SU-DHL-6 (cell line): ENCODE results near the gene TCEA3.

Experiments used
- H2AFZ ChIP-seq: fragments of 200-600 bp; sonication (generic); 2 replicates; pipeline ENCODE4 v1.6.1; 2014; ENCODE audit warnings: low read depth, mild to moderate bottlenecking, moderate library complexity, mixed read lengths, antibody characterized with exemption, low read length; ENCODE audit not compliant: severe bottlenecking
- H3F3A ChIP-seq: fragments of 200-600 bp; shearing (Covaris generic); 2 replicates; pipeline ENCODE4 v1.6.0; 2016; ENCODE audit warnings: antibody characterized with exemption, mild to moderate bottlenecking; ENCODE audit not compliant: insufficient read depth
- H3K27ac ChIP-seq: fragments of 200-600 bp; sonication (generic); 2 replicates; pipeline ENCODE4 v1.5.1; 2016; ENCODE audit warnings: low read depth, mild to moderate bottlenecking, low read length, moderate library complexity, mixed read lengths
- H3K27me3 ChIP-seq: fragments of 200-600 bp; sonication (generic), shearing (Covaris generic); 2 replicates; pipeline ENCODE4 v1.6.0; 2014; ENCODE audit warnings: mild to moderate bottlenecking, low read length
- H3K36me3 ChIP-seq: fragments of 200-600 bp; sonication (generic); 2 replicates; pipeline ENCODE4 v1.6.1; 2014; ENCODE audit warnings: mild to moderate bottlenecking, low read length, mixed read lengths
- H3K4me2 ChIP-seq: fragments of 300-600, 200-600 bp; shearing (Covaris generic), sonication (generic); 2 replicates; pipeline ENCODE4 v1.6.0; 2014; ENCODE audit warnings: low read length, low read depth, mild to moderate bottlenecking; ENCODE audit not compliant: poor library complexity, severe bottlenecking
- H3K4me3 ChIP-seq: fragments of 200-600 bp; sonication (generic); 2 replicates; pipeline ENCODE4 v1.5.1; 2014; ENCODE audit warnings: antibody characterized with exemption, low read length, mild to moderate bottlenecking, mixed read lengths; ENCODE audit not compliant: insufficient read depth, poor library complexity, severe bottlenecking
- H3K79me2 ChIP-seq: fragments of 200-600 bp; sonication (generic); 2 replicates; pipeline ENCODE4 v1.6.1; 2014; ENCODE audit warnings: mild to moderate bottlenecking, low read length, moderate library complexity; ENCODE audit not compliant: insufficient read depth
- H3K9ac ChIP-seq: fragments of 200-600 bp; sonication (generic); 2 replicates; pipeline ENCODE4 v1.7.0; 2014; ENCODE audit warnings: mild to moderate bottlenecking, low read length
- H3K9me2 ChIP-seq: fragments of 200-600 bp; sonication (generic); replicated peaks from 2 replicates; pipeline ENCODE4 v1.6.1; 2014; ENCODE audit warnings: low read length; ENCODE audit not compliant: insufficient read depth
- H3K9me3 ChIP-seq: fragments of 200-600 bp; sonication (generic); 2 replicates; pipeline ENCODE4 v1.6.1; 2014; ENCODE audit warnings: low read length, mixed read lengths; ENCODE audit not compliant: insufficient read depth
- H4K20me1 ChIP-seq: fragments of 200-600 bp; sonication (generic); 2 replicates; pipeline ENCODE4 v1.6.1; 2014; ENCODE audit warnings: low read depth, mild to moderate bottlenecking, antibody characterized with exemption, low read length, moderate library complexity, mixed read lengths
- EZH2phosphoT487 ChIP-seq: fragments of 200-600 bp; sonication (generic), shearing (Covaris generic); conservative IDR thresholded peaks from 2 replicates; pipeline ENCODE4 v1.6.1; 2018; ENCODE audit warnings: mild to moderate bottlenecking, antibody characterized with exemption, low read length, moderate library complexity, mixed read lengths
- TF ChIP-seq, protein P1 (sequence below): fragments of 200-600 bp; sonication (generic); IDR thresholded peaks from one replicate; pipeline ENCODE4 v1.5.1; 2017; ENCODE audit warnings: antibody characterized with exemption, mild to moderate bottlenecking, low read length, moderate library complexity; ENCODE audit not compliant: insufficient read depth, poor library complexity, severe bottlenecking

The TCEA3 gene

DNA sequence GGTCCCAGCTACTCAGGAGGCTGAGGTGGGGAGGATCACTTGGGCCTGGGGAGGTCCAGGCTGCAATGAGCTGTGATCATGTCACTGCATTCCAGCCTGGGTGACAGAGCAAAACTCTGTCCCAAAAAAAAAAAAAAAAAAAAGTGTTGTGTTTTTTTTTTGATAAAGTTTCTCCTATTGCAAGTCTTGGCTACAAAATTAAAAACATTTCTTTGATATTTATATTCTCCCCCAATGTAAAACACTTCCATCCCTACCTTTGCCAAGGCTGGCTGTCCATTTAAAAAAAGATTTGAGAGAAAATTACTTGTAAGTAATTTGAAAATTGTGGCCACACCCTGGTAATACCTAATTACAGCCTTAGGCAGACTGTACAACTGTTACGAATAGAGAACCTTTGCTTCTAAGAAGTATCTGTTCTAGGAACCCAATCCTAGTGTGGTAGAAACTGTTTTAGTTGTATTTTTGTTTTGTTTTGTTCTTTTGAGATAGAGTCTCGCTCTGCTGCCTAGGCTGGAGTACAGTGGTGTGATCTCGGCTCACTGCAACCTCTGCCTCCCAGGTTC lies 66.2 kb downstream of the TCEA3 start:
- Histone ChIP-seq H3K9me2 (no peaks in the 10 kb centered on the region), H3K9ac (no peak overlapping the region), H3K4me3 (no peak overlapping the region), H3K4me2 (no peak overlapping the region), H3K9me3 (peaks cover 30% of the 10 kb centered on the region; the same call in 1 of the 2 replicates), H3K36me3 (peaks cover 32% of the 10 kb centered on the region), H3K79me2 (no peaks in the 10 kb centered on the region), H3F3A (no peaks in the 10 kb centered on the region), H2AFZ (no peak overlapping the region), H3K27me3 (no peaks in the 10 kb centered on the region), H3K27ac (no peak overlapping the region), H4K20me1 (no peaks in the 10 kb centered on the region)
- no peak for TF ChIP-seq EZH2phosphoT487
- TF ChIP-seq, protein P1, sequence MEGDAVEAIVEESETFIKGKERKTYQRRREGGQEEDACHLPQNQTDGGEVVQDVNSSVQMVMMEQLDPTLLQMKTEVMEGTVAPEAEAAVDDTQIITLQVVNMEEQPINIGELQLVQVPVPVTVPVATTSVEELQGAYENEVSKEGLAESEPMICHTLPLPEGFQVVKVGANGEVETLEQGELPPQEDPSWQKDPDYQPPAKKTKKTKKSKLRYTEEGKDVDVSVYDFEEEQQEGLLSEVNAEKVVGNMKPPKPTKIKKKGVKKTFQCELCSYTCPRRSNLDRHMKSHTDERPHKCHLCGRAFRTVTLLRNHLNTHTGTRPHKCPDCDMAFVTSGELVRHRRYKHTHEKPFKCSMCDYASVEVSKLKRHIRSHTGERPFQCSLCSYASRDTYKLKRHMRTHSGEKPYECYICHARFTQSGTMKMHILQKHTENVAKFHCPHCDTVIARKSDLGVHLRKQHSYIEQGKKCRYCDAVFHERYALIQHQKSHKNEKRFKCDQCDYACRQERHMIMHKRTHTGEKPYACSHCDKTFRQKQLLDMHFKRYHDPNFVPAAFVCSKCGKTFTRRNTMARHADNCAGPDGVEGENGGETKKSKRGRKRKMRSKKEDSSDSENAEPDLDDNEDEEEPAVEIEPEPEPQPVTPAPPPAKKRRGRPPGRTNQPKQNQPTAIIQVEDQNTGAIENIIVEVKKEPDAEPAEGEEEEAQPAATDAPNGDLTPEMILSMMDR: no peak

DNA sequence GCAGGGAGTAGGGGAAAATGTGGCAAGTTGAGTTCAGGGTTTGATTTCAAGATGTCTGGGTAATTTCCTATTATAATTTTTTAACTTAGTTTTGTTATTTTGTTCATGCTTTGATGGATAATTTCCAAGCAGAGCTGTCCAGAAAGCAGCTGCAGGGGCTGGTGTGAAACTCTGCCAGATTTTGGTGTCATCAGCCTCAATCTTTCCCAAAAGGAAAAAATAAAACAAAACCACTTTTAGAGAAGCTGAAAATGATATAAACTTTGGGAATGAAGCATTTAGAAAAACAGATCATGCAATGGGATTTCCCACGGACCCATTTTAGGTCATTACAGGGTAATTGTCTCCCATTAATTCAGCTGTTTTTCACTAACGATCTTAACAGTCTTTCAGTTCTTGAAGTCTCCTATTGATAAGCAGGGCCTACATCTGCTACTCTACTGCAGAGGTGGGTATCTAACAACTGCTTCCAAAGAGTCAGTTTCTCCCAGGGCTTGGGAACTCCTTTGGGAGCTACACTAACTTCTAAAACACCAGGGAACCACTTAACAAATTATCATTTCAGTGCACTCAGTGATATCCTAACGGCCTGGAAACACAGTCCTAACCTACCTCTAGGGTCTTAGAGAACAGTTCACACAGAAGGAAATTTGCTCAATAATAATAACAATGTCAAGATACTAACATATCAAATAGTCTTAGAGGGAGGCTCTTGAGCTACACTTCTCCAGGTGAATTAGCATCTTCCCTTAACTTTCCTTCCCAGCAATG lies 67.2 kb downstream of the TCEA3 start:
- H3K27me3 ChIP-seq: no peaks in the 10 kb centered on the region
- no peak for TF ChIP-seq EZH2phosphoT487
- TF ChIP-seq, protein P1: no peak
- H3K4me2 ChIP-seq: no peak overlapping the region
- H3K4me3 ChIP-seq: no peak overlapping the region
- peaks cover 23% of the 10 kb centered on the region for H3K36me3 ChIP-seq
- H3K79me2 ChIP-seq: no peaks in the 10 kb centered on the region
- H3K9me3 ChIP-seq: peaks cover 21% of the 10 kb centered on the region; the same call in 1 of the 2 replicates
- no peaks in the 10 kb centered on the region for H4K20me1 ChIP-seq
- no peak overlapping the region for H3K27ac ChIP-seq
- H3F3A ChIP-seq: no peaks in the 10 kb centered on the region
- no peaks in the 10 kb centered on the region for H3K9me2 ChIP-seq
- no peak overlapping the region for H2AFZ ChIP-seq
- H3K9ac ChIP-seq: no peak overlapping the region

DNA sequence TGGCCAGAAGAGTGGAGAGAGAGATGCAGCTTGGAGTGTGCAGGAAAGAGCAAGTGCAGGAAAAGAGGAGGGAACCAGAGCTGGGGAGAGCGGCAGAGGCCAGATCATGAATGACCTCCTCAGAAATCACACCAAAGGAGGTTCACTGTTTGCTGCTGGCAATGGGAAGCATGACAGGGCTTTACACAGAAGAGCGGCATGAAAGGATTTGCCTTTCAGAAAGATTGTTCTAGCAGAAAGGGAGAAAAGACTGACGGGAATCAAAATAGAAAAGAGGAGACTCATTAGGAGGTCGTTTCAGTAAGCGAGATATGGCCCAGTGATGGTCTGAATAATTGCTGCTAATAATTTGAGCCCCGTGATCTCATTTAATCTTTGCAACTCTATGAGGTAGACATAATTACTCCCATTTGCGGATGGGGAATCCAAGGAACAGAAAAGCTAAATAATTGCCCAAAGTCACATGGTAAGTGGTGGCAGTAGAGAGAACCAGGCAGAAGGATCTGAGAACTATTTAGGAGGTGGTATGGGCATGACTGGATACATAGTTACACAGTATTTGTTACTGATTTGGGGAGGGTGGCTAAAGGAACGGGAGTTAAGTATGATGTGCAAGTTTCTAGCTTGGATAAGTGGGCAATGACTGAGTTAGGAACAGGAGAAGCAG lies 67.9 kb downstream of the TCEA3 start:
- Histone ChIP-seq H3F3A (no peaks in the 10 kb centered on the region), H3K9me2 (no peaks in the 10 kb centered on the region), H2AFZ (no peak overlapping the region), H3K79me2 (no peaks in the 10 kb centered on the region), H3K9me3 (peaks cover 14% of the 10 kb centered on the region; the same call in 1 of the 2 replicates), H3K27me3 (no peaks in the 10 kb centered on the region), H3K4me3 (no peak overlapping the region), H4K20me1 (no peaks in the 10 kb centered on the region), H3K9ac (no peak overlapping the region), H3K27ac (no peak overlapping the region), H3K4me2 (no peak overlapping the region), H3K36me3 (peaks cover 16% of the 10 kb centered on the region; the same call in 1 of the 2 replicates)
- no peak for TF ChIP-seq EZH2phosphoT487
- TF ChIP-seq, protein P1: no peak
